Measurements from ENCODE around the gene DMRT3. TPM values are rescaled to one million over a fixed set of nuclear protein-coding genes. Genes with fewer than 3 reads are reported as not detected.

DMRT3 gene
- total and polyA plus RNA-seq, 10 of the 15 experiments (the other 5 are each of a cell fraction or from before 2014, with no cell fraction given) = 0.06 to 0.11 TPM; not detected in 8

GRCh38 chr9:1008216-1008615, 31.8 kb downstream of the DMRT3 start:
- peaks cover 7% of the 10 kb centered on the region for H3K4me1 ChIP-seq (ENCODE audit: control insufficient read depth, insufficient read depth, low read length)
- intact Hi-C loops (cut with micrococcal nuclease; ENCODE audit: unreplicated experiment) (loop anchor here (10.0 kb wide), 2 partner anchors 203 to 533 kb away; no protein-coding TSS in a partner anchor), in situ Hi-C loops (cut with MboI) (loop anchor here (5.0 kb wide), 1 partner anchor 396 kb away; no protein-coding TSS in a partner anchor)
- no peaks in the 10 kb centered on the region for H3K36me3 ChIP-seq (ENCODE audit: control insufficient read depth in 2 of 2, insufficient read depth in 2 of 2, low read length in 1 of 2)
- no peak overlapping the region for H3K9ac ChIP-seq (ENCODE audit: control insufficient read depth, insufficient read depth, low read length)
- ChIA-PET SMC1A (ENCODE audit: uncharacterized antibody, unreplicated experiment) (interaction anchor here (0.8 to 4.0 kb wide), 12 partner anchors 11 to 448 kb away, joined by 3 to 29 read pairs (median 7); no protein-coding TSS in a partner anchor), CTCF (interaction anchor here (0.7 to 4.2 kb wide), 20 partner anchors 11 to 830 kb away, joined by 3 to 35 read pairs (median 7); partner anchors contain the start of gene DMRT2), RAD21 (ENCODE audit: unreplicated experiment) (interaction anchor here (1.0 to 3.4 kb wide), 6 partner anchors 114 to 594 kb away, joined by 3 to 21 read pairs (median 8); no protein-coding TSS in a partner anchor), POLR2A (no interaction called here)
- WGBS (ENCODE audit: insufficient coverage, insufficient replicate concordance, low lambda C conversion rate, missing lambda C conversion rate) = 88% methylated on average over 3 of the region's 3 CpGs
- ATAC-seq (no peak), FAIRE-seq (no peak), DNase-seq (ENCODE audit: low read depth, low spot score) (no peak)
- TF ChIP-seq STAT3 (IDR thresholded peaks at IDR 0.05; ENCODE audit: low read depth, low read length) = no peak
- TF ChIP-seq, protein P1, sequence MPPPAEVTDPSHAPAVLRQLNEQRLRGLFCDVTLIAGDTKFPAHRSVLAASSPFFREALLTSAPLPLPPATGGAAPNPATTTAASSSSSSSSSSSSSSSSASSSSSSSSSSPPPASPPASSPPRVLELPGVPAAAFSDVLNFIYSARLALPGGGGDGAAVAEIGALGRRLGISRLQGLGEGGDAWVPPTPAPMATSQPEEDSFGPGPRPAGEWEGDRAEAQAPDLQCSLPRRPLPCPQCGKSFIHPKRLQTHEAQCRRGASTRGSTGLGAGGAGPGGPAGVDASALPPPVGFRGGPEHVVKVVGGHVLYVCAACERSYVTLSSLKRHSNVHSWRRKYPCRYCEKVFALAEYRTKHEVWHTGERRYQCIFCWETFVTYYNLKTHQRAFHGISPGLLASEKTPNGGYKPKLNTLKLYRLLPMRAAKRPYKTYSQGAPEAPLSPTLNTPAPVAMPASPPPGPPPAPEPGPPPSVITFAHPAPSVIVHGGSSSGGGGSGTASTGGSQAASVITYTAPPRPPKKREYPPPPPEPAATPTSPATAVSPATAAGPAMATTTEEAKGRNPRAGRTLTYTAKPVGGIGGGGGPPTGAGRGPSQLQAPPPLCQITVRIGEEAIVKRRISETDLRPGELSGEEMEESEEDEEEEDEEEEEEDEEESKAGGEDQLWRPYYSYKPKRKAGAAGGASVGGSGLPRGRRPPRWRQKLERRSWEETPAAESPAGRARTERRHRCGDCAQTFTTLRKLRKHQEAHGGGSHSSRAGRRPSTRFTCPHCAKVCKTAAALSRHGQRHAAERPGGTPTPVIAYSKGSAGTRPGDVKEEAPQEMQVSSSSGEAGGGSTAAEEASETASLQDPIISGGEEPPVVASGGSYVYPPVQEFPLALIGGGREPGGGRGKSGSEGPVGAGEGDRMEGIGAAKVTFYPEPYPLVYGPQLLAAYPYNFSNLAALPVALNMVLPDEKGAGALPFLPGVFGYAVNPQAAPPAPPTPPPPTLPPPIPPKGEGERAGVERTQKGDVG (CRISPR knock-in tag; IDR thresholded peaks at IDR 0.05) = no peak
- TF ChIP-seq RBBP5 (conservative IDR thresholded peaks at IDR 0.05) = no peak
- TF ChIP-seq, protein P2, sequence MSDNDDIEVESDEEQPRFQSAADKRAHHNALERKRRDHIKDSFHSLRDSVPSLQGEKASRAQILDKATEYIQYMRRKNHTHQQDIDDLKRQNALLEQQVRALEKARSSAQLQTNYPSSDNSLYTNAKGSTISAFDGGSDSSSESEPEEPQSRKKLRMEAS (IDR thresholded peaks at IDR 0.05; ENCODE audit: low read depth, low read length) = no peak
- TF ChIP-seq ZBTB33 (IDR thresholded peaks at IDR 0.05) = no peak
- no peak for TF ChIP-seq ZBTB40 (IDR thresholded peaks at IDR 0.05; ENCODE audit: borderline replicate concordance)
- no peak for TF ChIP-seq CHD4 (IDR thresholded peaks at IDR 0.05)
- TF ChIP-seq ZNF217 (IDR thresholded peaks at IDR 0.05) = no peak
- no TSS peak for BruUV-seq (replicated peaks)
- H3K9me3 ChIP-seq (replicated peaks; ENCODE audit: control insufficient read depth, insufficient read depth, low read length) = no peaks in the 10 kb centered on the region
- no peak overlapping the region for H3K4me3 ChIP-seq
- H3K4me2 ChIP-seq (ENCODE audit: control insufficient read depth, insufficient read depth) = no peak overlapping the region
- H2AFZ ChIP-seq (ENCODE audit: control insufficient read depth, low read depth, low read length) = no peak overlapping the region
- no peaks in the 10 kb centered on the region for H3K79me2 ChIP-seq (ENCODE audit: control insufficient read depth, insufficient read depth, low read length)
- peaks cover 3% of the 10 kb centered on the region; the same call in 1 of the 2 replicates for H4K20me1 ChIP-seq (ENCODE audit: control insufficient read depth, insufficient read depth)
- no peaks in the 10 kb centered on the region for H3K27me3 ChIP-seq (replicated peaks in 1 of 2; ENCODE audit: control insufficient read depth in 2 of 2, insufficient read depth in 2 of 2, low read length in 1 of 2)
- H3K27ac ChIP-seq (ENCODE audit: control insufficient read depth, insufficient read depth) = no peak overlapping the region

All from GM12878 (cell line).